ENCODE measurements around the gene BRIP1.

Gene BRIP1

GRCh38 chr17:61660746-61661485 is 202.4 kb downstream of the BRIP1 start:
- no peak for DNase-seq (ENCODE audit: low spot score)

- DNase-seq (ENCODE audit: low spot score): no peak
Observed at GRCh38 chr17:61659437-61659836, 203.9 kb downstream of the BRIP1 start.

GRCh38 chr17:61658183-61658582 is 205.1 kb downstream of the BRIP1 start:
- DNase-seq (ENCODE audit: low spot score): no peak

DNA sequence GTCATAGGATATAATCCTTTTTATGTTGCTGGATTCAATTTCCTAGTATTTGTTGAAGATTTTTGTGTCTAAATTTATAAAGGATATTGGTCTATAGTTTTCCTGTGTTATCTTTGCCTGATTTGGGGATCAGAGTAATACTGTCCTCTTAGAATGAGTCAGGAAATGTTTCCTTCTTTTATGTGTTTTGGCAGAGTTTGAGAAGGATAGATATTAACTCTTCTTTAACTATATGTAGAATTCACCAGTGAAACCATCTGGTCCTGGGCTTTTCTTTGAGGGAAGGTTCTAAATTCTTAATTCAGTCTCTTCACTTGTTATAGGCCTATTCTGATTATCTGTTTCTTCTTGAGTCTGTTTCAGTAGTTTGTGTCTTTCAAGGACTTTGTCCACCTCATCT is 206.0 kb downstream of the BRIP1 start:
- no peak for DNase-seq (ENCODE audit: low spot score)

- DNase-seq (ENCODE audit: low spot score): no peak
Observed at GRCh38 chr17:61656721-61657217, 206.6 kb downstream of the BRIP1 start.

GRCh38 chr17:61650749-61651148 is 212.6 kb downstream of the BRIP1 start:
- DNase-seq (ENCODE audit: low spot score): no peak

GRCh38 chr17:61648587-61648986 is 214.7 kb downstream of the BRIP1 start:
- no peak for DNase-seq (ENCODE audit: low spot score)

DNA sequence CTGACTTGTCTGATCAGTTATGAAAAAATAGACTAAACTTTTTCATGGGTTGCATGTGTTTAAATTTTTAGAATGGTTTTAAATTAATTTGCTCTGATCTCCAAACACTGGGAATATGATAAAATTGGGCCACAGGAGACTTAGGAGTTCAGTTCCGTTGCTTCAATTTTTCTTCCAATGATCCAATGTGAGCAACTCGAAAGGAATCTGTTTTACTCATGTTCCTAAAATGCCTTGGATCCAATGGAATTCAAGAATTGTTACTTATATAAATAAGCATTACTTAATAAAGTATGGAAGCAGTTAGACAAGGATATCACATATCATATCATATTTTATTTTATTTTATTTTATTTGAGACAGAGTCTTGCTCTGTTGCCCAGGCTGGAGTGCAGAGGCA is 216.3 kb downstream of the BRIP1 start:
- no peak for DNase-seq (ENCODE audit: low spot score)

GRCh38 chr17:61646482-61646881 is 216.8 kb downstream of the BRIP1 start:
- no peak for DNase-seq (ENCODE audit: low spot score)

- DNase-seq (ENCODE audit: low spot score): no peak
Observed at GRCh38 chr17:61645920-61646319, 217.4 kb downstream of the BRIP1 start.

DNA sequence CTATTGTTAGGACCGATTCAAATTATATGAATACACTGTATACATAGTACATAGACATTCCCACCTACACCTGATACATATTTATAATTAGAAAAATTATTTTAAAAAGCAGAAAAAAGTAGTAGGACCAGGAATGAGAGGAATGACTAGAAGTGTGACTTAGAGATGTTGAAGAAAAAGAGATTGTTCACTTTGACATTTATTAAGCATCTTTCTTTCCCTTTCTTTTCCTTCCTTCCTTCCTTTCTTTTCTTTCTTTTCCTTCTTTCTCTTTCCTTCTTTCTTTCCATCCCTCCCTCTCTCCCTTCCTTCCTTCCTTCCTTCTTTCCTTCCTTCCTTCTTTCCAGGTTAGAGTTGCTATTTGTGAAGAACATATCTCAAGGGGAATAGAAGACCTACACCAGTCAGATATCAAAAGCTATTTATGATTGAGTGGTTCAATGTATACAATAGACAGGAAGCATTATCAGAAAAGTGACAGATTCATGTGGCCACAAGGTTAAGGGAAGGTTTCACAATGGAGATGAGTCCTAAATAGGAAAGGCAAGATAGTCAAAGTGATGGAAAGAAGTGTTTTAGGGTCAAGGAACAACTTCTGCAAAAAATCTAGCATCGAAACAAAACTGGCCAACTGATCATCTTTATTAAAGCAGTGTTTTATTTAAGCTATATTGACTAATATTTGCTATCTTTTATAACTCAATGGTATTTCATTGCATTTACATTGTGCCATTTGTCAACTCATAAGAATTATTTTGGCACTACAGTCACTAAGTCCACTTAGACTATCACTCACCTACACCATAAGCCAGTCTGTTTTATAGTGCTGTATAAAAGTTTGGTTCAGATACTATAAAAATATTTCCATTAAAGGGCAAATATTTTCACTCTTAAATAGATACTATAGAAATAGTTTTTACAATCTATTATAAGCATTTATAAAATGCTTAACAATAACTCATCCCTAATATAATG is 218.2 kb downstream of the BRIP1 start:
- DNase-seq (ENCODE audit: low spot score): no peak

GRCh38 chr17:61642768-61643167 is 220.6 kb downstream of the BRIP1 start:
- no peak for DNase-seq (ENCODE audit: low spot score)

DNA sequence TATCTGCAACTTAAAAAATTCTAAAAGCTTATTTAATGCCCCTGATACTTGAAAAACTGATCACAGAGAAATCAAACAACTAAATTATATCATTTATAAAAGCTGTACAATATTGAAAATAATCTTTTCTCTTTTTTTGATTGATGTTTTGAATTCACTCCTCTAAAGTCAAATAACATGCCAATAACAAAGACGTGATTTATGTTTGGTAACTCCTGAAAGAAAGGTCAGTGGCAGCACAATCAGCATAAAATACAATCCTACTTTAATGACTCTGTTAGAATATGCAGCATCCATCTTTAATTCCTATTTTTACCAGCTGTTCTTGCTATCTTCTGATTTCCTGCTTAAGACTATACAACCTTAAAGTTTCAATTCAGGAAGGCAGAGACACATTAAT is 221.6 kb downstream of the BRIP1 start:
- DNase-seq (ENCODE audit: low spot score): no peak

DNA sequence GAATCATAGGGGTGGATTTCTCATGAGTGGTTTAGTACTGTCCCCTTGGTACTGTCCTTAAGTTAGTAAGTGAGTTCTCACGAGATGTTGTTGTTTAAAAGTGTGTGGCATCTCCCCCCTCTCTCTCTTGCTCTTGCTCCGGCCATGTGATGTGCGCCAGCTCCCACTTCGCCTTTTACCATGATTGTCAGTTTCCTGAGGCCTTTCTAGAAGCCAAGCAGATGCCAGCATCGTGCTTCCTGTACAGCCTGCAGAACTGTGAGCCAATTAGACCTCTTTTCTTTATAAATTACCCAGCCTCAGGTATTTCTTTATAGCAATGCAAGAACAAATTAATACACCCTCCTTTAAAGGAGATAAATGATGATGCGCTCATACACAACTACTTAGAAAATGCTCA is 222.2 kb downstream of the BRIP1 start:
- no peak for DNase-seq (ENCODE audit: low spot score)

GRCh38 chr17:61639818-61640217 is 223.5 kb downstream of the BRIP1 start:
- no peak for DNase-seq (ENCODE audit: low spot score)

GRCh38 chr17:61638087-61638486 is 225.2 kb downstream of the BRIP1 start:
- no peak for DNase-seq (ENCODE audit: low spot score)

DNA sequence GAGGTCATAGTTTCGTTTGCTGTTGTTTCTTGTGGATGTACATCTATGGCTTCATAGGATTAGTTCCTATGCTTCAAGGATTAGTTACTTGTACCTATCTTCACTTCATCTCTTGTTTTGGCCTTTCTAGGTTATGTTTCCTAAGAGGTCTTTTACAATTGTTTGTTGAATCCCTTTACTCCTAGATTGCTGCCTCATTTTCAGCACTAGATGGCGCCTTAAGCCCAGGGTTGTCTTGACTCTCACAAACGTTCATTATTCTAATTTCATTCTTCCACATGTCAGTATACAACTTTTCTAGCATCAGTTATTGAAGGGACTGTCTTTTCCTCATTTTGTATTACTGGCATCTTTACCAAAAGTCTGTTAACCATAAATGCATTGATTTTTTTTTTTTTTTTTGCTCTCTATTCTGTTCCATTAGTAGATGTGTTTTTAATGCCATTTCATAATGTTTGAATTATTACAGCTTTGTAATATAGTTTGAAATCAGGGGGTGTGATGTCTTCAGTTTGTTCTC is 227.4 kb downstream of the BRIP1 start:
- DNase-seq (ENCODE audit: low spot score): peak; percentile 44

DNA sequence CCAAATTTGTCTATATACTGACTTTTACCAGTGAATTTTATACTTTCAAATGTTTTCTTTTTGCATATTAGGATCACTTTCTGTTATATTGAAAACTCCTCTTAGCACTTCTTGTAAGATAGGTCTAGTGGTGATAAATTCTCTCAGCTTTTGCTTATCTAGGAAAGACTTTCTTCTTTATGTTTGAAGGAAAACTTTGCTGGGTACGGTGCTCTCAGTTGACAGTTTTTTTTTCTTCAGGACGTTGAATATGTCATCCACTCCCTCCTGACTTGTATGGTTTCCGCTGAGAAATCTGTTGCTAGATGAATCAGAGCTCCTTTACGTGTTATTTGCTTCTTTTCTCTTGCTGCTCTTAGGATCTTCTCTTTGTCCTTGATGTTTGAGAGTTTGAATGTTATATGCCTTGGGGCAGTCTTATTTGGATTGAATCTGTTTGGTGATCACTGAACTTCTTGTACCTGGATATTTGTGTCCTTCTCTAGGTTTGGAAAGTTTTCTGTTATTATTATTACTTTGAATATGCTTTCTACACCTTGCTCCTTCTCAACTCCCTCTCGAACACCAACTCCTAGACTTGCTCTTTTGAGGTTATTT is 228.3 kb downstream of the BRIP1 start:
- DNase-seq (ENCODE audit: low spot score): no peak

DNA sequence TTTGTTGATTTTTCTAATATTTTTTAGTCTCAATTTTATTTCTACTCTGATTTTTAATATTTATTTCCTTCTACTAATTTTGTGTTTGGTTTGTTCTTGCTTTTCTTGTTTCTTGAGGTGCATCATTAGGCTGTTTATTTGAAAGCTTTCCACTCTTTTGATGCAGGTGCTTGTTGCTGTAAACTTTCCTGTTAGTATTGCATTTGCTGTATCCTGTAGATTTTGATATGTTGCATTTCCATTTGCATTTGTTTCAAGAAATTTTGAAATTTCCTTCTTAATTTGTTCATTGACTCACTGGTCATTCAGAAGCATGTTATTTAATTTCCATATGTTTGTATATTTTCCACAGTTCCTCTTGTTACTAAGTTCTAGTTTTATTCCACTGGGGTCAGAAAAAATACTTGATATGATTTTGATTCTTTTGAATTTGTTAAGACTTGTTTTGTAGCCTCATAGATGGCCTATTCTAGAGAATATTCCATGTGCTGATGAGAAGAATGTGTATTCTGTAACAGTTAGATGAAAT is 229.3 kb downstream of the BRIP1 start:
- no peak for DNase-seq (ENCODE audit: low spot score)

DNA sequence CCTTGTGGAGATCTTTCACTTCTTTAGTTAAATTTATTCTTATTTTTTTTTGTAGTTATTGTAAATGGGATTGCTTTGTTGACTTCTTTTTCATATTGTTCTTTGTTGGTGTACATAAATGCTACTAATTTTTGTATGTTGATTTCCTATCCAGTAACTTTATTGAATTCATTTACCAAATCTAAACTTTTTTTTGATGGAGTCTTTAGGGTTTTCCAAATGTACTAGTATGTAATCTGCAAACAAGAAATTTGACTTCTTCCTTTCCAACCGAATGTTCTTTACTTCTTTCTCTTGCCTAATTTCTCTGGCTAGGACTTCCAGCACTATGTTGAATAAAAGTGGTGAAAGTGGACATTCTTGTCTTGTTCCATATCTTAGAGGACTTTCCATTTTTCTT is 230.5 kb downstream of the BRIP1 start:
- no peak for DNase-seq (ENCODE audit: low spot score)

DNA sequence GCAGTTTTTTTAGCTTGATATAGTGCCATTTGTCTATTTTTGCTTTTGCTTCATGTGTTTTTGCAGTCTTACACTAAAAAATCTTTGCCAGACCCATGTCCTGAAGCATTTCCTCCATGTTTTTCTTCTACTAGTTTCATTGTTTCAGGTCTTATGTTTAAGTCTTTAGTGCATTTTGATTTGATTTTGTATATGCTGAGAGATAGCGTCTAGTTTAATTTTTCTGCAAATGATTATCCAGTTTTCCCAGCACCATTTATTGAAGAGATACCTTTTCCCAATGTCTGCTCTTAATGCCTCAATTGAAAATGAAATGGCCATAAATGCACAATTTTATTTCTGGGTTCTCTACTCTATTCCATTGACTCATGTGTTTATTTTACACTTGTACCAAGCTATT is 231.5 kb downstream of the BRIP1 start:
- DNase-seq (ENCODE audit: low spot score): no peak

Measured in SW480 (cell line).